HS-5 (cell line): ENCODE measurements around the gene RBM24.

Source experiments
- DNase-seq: peaks from one replicate; pipeline ENCODE4 v3.0.0-alpha.2; 2012; ENCODE audit warnings: low read depth

RBM24 gene

GRCh38 chr6:17341891-17342290 lies 60.7 kb downstream of the RBM24 start:
- no peak for DNase-seq

GRCh38 chr6:17343215-17343614 lies 62.1 kb downstream of the RBM24 start:
- no peak for DNase-seq
